SH-SY5Y (cell line): ENCODE results near the gene TAAR9.

Experiments used
- GATA2 ChIP-seq: IDR thresholded peaks from 2 replicates; pipeline ENCODE4 v1.6.1; 2011; ENCODE audit warnings: mild to moderate bottlenecking, low read depth, low read length
- GATA3 ChIP-seq: IDR thresholded peaks from 2 replicates; pipeline ENCODE4 v1.6.1; 2011; ENCODE audit warnings: low read depth, mild to moderate bottlenecking, low read length, moderate library complexity

Gene TAAR9

DNA sequence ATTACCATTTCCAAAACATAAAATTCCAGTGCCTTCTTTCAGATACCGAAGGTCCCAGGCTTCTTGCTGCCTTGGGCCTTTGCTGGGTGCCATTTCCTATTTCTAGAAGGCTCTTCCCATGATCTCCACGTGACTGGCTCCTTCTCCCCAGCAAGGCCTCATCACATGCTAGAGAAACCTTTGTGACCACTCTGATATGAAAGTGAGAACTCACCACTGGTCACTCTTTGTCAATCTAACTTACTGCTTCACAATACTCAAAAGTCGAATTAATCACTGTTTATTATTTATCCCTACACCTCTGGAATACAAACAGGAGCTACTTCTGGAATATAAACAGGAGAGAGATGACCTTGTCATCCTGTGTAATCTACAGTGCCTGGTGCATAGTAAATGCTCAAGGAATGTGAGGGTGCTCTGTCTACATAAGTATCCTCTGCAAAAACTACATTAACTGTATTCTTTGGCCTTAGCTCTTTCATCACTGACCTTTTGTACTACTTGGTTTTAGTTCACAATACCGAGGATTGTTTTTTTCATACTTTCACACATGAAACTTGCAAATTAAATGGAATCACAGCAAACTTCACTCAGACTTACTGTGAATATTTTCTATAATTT lies 26.8 kb upstream of the TAAR9 start:
- no peak for TF ChIP-seq GATA2
- TF ChIP-seq GATA3, result no peak

DNA sequence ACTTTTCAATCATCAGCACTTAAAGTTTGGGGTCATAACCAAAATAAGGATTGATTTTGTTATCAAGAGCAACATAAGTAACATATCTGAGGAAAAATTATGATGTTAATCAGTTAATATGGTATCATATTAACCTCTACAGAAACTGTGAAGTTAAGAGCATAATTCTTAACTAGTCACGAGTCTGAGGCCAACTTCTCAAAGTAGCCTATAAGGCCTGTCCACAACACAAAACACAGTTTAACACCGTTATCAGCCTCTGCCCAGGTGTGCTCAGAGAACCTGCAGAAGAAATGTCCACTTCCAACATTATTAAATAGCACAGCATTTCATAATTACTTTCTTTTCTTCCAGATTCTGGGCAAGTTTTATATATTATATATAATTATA lies 26.3 kb upstream of the TAAR9 start:
- TF ChIP-seq GATA2 (no peak), GATA3 (no peak)

DNA sequence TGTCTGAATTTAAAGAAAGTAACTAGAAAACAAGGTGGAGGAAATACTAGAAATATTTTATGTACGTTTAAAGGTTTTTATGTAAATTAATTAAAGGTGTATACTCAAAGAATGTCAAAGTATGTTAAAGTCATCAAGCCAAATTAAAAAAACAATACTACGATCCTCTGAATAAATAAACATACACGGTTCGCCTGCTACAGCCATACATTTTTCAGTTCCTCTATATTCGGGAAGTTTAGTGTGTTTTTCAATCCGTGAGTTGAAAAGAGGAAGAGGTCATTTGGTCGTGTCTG lies 25.8 kb upstream of the TAAR9 start:
- TF ChIP-seq GATA2, result no peak
- TF ChIP-seq GATA3, result no peak

DNA sequence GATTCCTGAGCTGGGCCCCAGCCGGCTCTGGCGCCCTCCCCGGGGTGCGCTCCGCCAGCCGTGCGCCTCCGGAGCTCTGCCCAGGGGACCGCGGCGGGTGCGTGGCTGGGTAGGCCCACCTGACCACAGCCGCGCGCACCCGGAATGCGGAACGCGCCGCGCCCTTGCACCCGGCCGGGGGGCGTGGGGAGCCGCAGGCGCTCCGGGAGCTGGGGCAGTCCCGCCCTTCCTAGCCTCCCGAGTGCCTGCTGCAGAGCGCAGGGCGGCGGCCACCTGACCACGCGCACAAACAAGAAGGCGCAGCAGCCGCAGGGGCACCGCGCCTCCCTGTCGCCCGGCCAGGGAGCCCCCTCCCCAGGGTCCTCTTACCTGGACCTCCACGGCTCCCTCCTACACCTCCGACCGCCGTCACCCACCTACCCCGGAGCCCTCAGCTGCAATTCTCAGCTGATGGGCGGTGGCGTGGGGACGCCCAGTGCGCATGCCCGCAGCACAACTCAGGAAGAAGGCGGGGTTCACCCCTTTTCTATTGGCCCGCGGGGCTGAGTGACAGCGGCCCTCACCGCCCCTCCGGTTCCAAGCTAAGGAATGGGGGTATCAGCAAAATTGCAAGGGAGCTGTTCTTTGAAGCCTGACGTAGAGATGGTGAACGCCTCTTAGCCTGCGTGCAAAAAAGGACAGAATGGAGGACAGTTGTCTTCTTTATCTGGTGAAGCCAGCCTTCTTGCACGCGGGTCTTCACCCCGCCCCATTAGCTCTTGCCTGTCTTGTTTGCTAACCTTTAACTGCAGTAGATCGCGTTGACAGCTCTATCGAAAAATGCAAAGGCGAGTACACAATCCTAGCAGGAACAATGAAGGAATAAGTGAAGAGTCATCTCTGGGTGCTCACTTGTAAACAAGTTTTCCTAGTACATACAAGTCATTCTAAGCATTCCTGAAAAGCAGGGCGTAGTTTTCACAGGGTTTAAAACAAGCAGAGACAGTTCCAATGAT lies 25.1 kb upstream of the TAAR9 start, which contains the start of gene STX7:
TSS of gene STX7 (minus strand) at position 479 of the 995 bp plus-strand sequence. CDS start 9,586 bp downstream, outside the sequence.
- no peak for TF ChIP-seq GATA3
- TF ChIP-seq GATA2, result no peak

DNA sequence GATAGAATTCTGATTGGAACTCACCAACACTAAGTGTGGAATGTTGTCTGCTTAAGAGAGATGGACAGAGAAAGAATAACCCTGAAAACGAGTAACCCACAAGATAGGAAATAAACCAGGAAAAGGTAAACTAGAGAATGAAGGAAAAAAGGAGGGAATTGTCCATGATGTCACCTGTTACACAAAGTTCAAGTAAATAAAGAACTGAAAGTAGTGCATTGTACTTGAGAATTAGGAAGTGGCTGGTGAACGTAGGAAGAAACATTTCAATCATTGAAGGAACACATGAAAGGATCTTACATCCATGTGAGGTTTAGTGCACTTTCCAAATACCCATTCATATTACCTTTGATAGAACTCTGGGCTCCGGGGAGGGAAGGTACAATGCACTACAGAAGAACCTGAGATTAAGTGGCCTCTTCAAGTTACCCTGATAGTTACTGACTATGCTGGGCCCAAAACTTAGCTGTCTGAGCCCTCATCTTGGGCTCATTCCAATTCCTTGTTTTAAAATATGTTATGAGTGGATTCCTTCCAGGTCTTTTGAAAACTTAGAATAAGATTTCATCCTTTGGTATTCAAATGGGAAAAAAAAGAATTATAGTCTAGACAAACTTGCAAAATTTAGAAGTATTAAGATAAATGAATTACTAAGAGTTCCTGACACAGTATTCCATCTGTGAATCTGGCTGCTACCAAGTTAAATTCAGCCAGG lies 24.1 kb upstream of the TAAR9 start:
- TF ChIP-seq GATA2, result no peak
- TF ChIP-seq GATA3, result no peak

DNA sequence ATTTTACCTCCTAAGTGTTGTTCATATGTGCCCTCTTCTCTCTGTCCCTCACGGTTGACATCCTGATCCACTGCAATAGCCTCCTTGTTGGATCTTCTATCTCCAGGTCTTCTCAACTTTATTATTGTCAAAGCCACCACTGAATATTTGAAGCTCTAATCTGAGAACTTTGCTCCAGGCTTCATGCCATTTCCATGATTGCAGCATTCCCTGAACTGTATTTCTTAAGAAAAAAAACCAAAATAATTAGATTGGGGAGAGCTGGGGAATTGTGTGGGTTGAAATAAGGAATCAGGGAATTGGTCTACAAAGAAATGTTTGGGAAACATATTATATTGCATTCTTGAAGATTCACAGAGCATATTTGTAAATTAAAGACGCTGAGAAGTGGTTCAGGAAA lies 22.7 kb upstream of the TAAR9 start:
- no peak for TF ChIP-seq GATA2
- no peak for TF ChIP-seq GATA3

DNA sequence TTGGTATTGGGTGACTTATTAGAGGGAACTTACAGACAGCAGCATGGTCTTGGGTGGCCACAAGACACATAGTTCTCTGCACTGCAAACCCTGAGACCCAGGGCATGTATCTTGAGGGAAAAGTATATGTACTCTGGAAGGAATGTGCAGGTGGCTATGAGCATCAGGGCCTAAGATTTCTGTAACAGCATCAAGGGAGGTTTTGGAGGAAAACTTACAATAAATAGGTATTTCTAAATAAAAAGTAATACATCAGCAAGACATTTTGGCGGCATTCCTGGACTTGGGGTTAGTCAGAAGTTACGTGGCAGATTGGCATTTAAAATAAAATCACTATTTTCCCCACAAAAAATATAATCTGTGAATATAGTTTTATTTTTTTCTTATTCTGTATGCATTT lies 17.1 kb upstream of the TAAR9 start:
- TF ChIP-seq GATA2 (no peak), GATA3 (no peak)

DNA sequence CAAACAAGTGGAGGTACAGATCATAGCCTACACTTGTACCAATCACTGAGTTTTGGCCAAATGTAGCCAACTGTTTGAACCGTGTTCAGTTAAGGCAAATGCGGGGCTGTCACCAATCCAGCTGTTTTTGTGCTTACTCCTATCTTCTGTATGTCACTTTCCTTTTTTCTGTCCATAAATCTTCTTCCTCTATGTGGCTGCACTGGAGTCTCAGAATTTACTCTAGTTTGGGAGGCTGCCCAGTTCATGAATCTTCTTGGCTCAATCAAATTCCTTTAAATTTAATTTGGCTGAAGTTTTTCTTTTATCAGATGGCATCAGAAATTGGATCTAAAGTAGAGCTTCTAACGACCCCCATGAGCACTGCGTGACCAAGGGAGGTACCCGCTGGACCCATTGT lies 13.4 kb upstream of the TAAR9 start:
- TF ChIP-seq GATA2, result no peak
- no peak for TF ChIP-seq GATA3

DNA sequence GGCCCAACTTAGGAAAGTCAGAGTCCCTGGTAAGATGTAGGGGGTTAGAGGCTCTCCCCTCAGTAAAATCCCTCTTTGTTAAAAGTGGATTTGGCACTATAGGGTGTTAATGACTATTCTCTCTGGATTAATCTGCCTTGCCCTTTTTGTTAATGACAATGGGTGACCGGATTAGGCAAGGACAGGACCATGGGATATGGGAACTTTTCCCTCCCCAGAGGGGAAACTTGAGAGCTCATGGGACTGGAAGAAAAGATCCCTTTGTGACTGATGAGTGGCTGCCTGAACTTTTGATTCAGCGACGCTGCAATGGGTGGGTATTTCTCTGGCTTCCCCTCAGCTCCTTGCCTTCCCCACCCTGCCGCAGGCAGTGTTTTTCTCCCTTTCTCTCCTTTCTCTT lies 12.2 kb upstream of the TAAR9 start:
- TF ChIP-seq GATA3, result no peak
- no peak for TF ChIP-seq GATA2

DNA sequence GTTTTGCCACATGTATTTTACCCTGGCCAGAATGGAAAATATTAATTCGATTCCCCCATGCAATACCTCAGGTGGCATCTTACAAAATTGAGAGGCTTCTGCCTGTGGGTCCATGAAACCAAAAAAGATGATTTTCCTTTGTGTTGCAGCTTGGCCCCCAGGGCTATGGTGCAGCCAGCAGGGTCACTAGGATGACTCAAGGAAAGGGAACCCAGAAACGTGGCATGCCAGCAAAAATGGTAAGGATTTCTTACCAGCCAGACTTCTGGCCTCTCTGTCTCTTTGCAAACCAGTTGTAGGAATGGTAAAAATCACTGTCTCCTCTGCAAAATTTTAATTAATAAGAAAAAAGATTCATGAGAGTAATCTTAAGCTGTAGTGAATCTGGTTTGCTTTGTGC lies 11.6 kb upstream of the TAAR9 start:
- TF ChIP-seq GATA3 (no peak), GATA2 (no peak)

DNA sequence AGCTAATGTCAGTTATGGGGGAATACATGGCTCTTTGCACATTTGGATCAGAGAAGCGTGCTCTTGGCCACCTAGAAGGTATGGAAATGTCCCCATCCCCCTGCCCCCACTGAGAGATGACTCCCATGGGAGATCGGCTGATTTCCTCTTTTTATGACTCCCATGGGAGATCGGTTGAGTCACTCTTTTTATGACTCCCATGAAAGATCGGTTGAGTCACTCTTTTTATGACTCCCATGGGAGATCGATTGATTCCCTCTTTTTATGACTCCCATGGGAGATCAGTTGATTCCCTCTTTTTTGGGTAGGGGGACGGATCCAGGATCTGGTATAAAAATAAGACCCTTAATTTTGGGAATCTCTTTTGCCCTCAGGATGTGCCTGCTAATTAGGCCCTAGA lies 10.3 kb upstream of the TAAR9 start:
- TF ChIP-seq GATA2 (no peak), GATA3 (no peak)

DNA sequence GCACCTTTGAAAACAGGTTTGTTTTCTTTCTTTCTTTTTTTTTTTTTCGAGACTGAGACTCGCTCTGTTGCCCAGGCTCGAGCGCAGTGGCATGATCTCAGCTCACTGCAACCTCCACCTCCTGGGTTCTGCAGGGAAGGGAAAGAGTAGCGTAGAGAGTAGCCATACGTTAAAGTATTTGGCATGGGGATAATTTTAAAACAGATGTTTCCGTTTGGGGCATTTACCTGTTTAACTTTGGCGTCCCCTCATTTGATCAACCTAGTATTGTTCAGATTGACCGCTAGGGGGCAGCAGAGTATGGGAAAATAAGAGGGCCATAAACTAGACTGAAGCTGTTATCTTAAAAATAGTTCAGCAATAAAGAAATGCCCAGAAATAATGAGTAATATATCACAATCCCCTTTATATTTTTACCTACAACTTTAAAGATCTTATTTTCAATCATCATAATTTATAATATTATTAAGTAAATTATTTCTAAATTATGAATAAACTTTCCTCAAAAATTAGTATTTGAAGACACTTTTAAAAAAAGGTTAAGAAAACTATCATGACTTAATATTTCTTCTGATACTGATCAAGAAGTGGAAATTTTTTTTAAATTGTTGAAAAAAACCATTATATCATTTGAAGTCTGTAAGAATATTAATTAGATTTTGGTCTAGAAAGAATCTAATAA lies 7.6 kb upstream of the TAAR9 start:
- no peak for TF ChIP-seq GATA2
- no peak for TF ChIP-seq GATA3

DNA sequence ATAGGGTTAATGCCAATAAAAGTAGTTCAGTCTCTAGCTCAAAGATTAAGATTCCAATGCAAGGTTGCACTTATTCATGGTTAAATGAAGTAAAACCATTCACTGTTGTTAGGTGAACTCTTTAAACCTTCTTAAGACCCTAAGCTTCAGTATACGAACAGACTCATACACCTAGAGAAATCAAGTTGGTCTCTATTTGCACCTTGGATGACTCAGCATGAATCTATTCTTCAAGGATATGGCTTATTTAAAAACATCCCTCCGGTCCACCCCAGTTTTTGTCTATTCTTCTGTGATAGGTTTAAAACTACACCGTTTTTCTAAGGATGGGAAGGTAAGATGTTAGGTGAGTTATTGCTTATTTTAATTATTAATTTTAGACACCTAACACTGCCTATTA lies 932 bp upstream of the TAAR9 start:
- TF ChIP-seq GATA2 (no peak), GATA3 (no peak)

DNA sequence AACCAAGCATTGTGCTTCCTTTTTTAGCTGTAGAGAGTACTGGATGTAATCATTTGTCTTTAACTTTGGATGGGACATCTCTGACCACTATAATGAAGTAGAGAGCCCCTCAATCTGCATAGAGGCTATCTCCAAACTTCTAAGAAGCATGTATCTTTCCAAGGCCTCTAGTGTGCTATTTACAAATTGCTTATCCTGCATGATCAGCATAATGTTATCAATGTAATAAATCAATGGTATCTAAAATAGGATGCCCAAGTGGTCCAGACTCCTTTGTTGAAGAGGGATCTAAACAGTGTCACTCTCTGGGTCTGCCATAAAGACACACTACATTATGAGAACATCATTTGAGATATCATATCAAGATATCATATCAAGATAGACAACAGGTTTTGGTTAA lies 6.7 kb downstream of the TAAR9 start:
- TF ChIP-seq GATA2, result no peak
- TF ChIP-seq GATA3, result no peak
